Dendritic cell treated with granulocyte-macrophage colony-stimulating factor and Interleukin-4, amounts not matched to agents 40 ng/mL and 50 ng/mL, for 4 days (primary cell): Measurements from ENCODE around the gene SRPX.

ENCODE experiments used
- H3K27ac Mint-ChIP-seq: one replicate; pipeline ENCODE4 v1.8.0; 2022; ENCODE audit warnings: mild to moderate bottlenecking, mixed read lengths
- H3K27me3 Mint-ChIP-seq: one replicate; pipeline ENCODE4 v1.8.0; 2022; ENCODE audit warnings: mild to moderate bottlenecking, mixed read lengths
- H3K36me3 Mint-ChIP-seq: one replicate; pipeline ENCODE4 v1.8.0; 2022; ENCODE audit warnings: low read depth, mixed read lengths
- H3K4me1 Mint-ChIP-seq: one replicate; pipeline ENCODE4 v1.8.0; 2022; ENCODE audit warnings: low read depth, mixed read lengths
- H3K4me3 Mint-ChIP-seq: one replicate; pipeline ENCODE4 v1.8.0; 2022; ENCODE audit warnings: mild to moderate bottlenecking, moderate library complexity, mixed read lengths
- H3K9me3 Mint-ChIP-seq: one replicate; pipeline ENCODE4 v1.8.0; 2022; ENCODE audit warnings: mixed read lengths
- intact Hi-C: fragments of 100-400 bp; cut with micrococcal nuclease; formaldehyde crosslinking; loops from one replicate; pipeline ENCODE4 v1.15.0; 2022

Gene SRPX

GRCh38 chrX:38224160-38224559 is 3.5 kb upstream of the SRPX start:
- Mint-ChIP-seq H3K4me1 (peaks cover 6% of the 10 kb centered on the region), H3K36me3 (no peaks in the 10 kb centered on the region)

GRCh38 chrX:38221391-38221929 is 789 bp upstream of the SRPX start:
- Mint-ChIP-seq H3K27ac (no peak overlapping the region), H3K9me3 (no peaks in the 10 kb centered on the region), H3K36me3 (no peaks in the 10 kb centered on the region), H3K27me3 (peaks cover 40% of the 10 kb centered on the region), H3K4me3 (no peak overlapping the region), H3K4me1 (peaks cover 6% of the 10 kb centered on the region)
- intact Hi-C loops, result no loop called here

More at GRCh38 chrX:38224160-38224559, 3.5 kb upstream of the SRPX start:
- no peak overlapping the region for H3K27ac Mint-ChIP-seq
- H3K27me3 Mint-ChIP-seq, result peaks cover 36% of the 10 kb centered on the region
- no peaks in the 10 kb centered on the region for H3K9me3 Mint-ChIP-seq
- H3K4me3 Mint-ChIP-seq, result no peak overlapping the region
- intact Hi-C loops, result no loop called here

- H3K36me3 Mint-ChIP-seq, result no peaks in the 10 kb centered on the region
- H3K27me3 Mint-ChIP-seq, result peaks cover 35% of the 10 kb centered on the region
- peaks cover 6% of the 10 kb centered on the region for H3K4me1 Mint-ChIP-seq
- H3K27ac Mint-ChIP-seq, result no peak overlapping the region
- intact Hi-C loops, result no loop called here
- no peaks in the 10 kb centered on the region for H3K9me3 Mint-ChIP-seq
- H3K4me3 Mint-ChIP-seq, result peak overlapping the region; percentile 68
Measured at GRCh38 chrX:38220024-38220414, 652 bp downstream of the SRPX start.

- H3K36me3 Mint-ChIP-seq, result no peaks in the 10 kb centered on the region
- H3K27me3 Mint-ChIP-seq, result peaks cover 28% of the 10 kb centered on the region
- H3K27ac Mint-ChIP-seq, result no peak overlapping the region
- intact Hi-C loops, result no loop called here
- no peak overlapping the region for H3K4me3 Mint-ChIP-seq
- peaks cover 10% of the 10 kb centered on the region for H3K4me1 Mint-ChIP-seq
- no peaks in the 10 kb centered on the region for H3K9me3 Mint-ChIP-seq
Measured at GRCh38 chrX:38216642-38217041, 4.0 kb downstream of the SRPX start.

GRCh38 chrX:38214551-38215531 is 5.8 kb downstream of the SRPX start:
- Mint-ChIP-seq H3K4me3 (no peak overlapping the region), H3K9me3 (no peaks in the 10 kb centered on the region), H3K4me1 (peaks cover 4% of the 10 kb centered on the region), H3K27me3 (peaks cover 10% of the 10 kb centered on the region), H3K36me3 (no peaks in the 10 kb centered on the region), H3K27ac (no peak overlapping the region)
- intact Hi-C loops, result no loop called here

GRCh38 chrX:38214044-38214443 is 6.6 kb downstream of the SRPX start:
- Mint-ChIP-seq H3K27ac (no peak overlapping the region), H3K4me1 (peaks cover 11% of the 10 kb centered on the region), H3K4me3 (no peak overlapping the region), H3K9me3 (no peaks in the 10 kb centered on the region), H3K36me3 (no peaks in the 10 kb centered on the region), H3K27me3 (peaks cover 5% of the 10 kb centered on the region)
- intact Hi-C loops, result no loop called here

- Mint-ChIP-seq H3K27me3 (no peaks in the 10 kb centered on the region), H3K4me1 (peaks cover 11% of the 10 kb centered on the region), H3K9me3 (no peaks in the 10 kb centered on the region), H3K36me3 (no peaks in the 10 kb centered on the region), H3K27ac (no peak overlapping the region), H3K4me3 (no peak overlapping the region)
- intact Hi-C loops, result no loop called here
Measured at GRCh38 chrX:38211891-38212635, 8.6 kb downstream of the SRPX start.

- Mint-ChIP-seq H3K27ac (no peak overlapping the region), H3K4me1 (peaks cover 7% of the 10 kb centered on the region), H3K4me3 (no peak overlapping the region), H3K36me3 (no peaks in the 10 kb centered on the region), H3K9me3 (no peaks in the 10 kb centered on the region), H3K27me3 (no peaks in the 10 kb centered on the region)
- intact Hi-C loops, result no loop called here
Measured at GRCh38 chrX:38206542-38206941, 14.1 kb downstream of the SRPX start.

- Mint-ChIP-seq H3K4me3 (no peak overlapping the region), H3K27me3 (no peaks in the 10 kb centered on the region), H3K27ac (no peak overlapping the region), H3K4me1 (peaks cover 7% of the 10 kb centered on the region), H3K36me3 (no peaks in the 10 kb centered on the region), H3K9me3 (no peaks in the 10 kb centered on the region)
- intact Hi-C loops, result no loop called here
Measured at GRCh38 chrX:38206036-38206435, 14.6 kb downstream of the SRPX start.

GRCh38 chrX:38205039-38205438 is 15.6 kb downstream of the SRPX start:
- Mint-ChIP-seq H3K4me1 (peaks cover 7% of the 10 kb centered on the region), H3K9me3 (no peaks in the 10 kb centered on the region), H3K27ac (no peak overlapping the region)

GRCh38 chrX:38192007-38192810 is 28.5 kb downstream of the SRPX start:
- intact Hi-C loops, result no loop called here
- no peaks in the 10 kb centered on the region for H3K36me3 Mint-ChIP-seq
- H3K4me1 Mint-ChIP-seq, result no peaks in the 10 kb centered on the region
- H3K27ac Mint-ChIP-seq, result no peak overlapping the region
- peaks cover 4% of the 10 kb centered on the region for H3K27me3 Mint-ChIP-seq
- no peak overlapping the region for H3K4me3 Mint-ChIP-seq
- no peaks in the 10 kb centered on the region for H3K9me3 Mint-ChIP-seq

More at GRCh38 chrX:38205039-38205438, 15.6 kb downstream of the SRPX start:
- H3K27me3 Mint-ChIP-seq, result no peaks in the 10 kb centered on the region
- H3K4me3 Mint-ChIP-seq, result no peak overlapping the region
- H3K36me3 Mint-ChIP-seq, result no peaks in the 10 kb centered on the region
- intact Hi-C loops, result no loop called here

GRCh38 chrX:38189431-38190250 is 31.0 kb downstream of the SRPX start:
- intact Hi-C loops, result no loop called here
- H3K27me3 Mint-ChIP-seq, result peaks cover 1% of the 10 kb centered on the region
- H3K4me3 Mint-ChIP-seq, result no peak overlapping the region
- no peaks in the 10 kb centered on the region for H3K9me3 Mint-ChIP-seq
- H3K27ac Mint-ChIP-seq, result no peak overlapping the region
- no peaks in the 10 kb centered on the region for H3K36me3 Mint-ChIP-seq
- no peaks in the 10 kb centered on the region for H3K4me1 Mint-ChIP-seq

- H3K27ac Mint-ChIP-seq, result no peak overlapping the region
- intact Hi-C loops, result no loop called here
Measured at GRCh38 chrX:38183596-38183995, 37.1 kb downstream of the SRPX start.

More at GRCh38 chrX:38183596-38183995, 37.1 kb downstream of the SRPX start:
- H3K36me3 Mint-ChIP-seq, result no peaks in the 10 kb centered on the region
- no peaks in the 10 kb centered on the region for H3K9me3 Mint-ChIP-seq
- H3K27me3 Mint-ChIP-seq, result no peaks in the 10 kb centered on the region
- no peak overlapping the region for H3K4me3 Mint-ChIP-seq
- no peaks in the 10 kb centered on the region for H3K4me1 Mint-ChIP-seq
